Measurements from ENCODE around the gene FDX2.
"Not testable (repeated sequence)": the region's sequence is repeated elsewhere in the genome, so short reads cannot be mapped to it uniquely, and the experiment has no call there.

Gene FDX2

DNA sequence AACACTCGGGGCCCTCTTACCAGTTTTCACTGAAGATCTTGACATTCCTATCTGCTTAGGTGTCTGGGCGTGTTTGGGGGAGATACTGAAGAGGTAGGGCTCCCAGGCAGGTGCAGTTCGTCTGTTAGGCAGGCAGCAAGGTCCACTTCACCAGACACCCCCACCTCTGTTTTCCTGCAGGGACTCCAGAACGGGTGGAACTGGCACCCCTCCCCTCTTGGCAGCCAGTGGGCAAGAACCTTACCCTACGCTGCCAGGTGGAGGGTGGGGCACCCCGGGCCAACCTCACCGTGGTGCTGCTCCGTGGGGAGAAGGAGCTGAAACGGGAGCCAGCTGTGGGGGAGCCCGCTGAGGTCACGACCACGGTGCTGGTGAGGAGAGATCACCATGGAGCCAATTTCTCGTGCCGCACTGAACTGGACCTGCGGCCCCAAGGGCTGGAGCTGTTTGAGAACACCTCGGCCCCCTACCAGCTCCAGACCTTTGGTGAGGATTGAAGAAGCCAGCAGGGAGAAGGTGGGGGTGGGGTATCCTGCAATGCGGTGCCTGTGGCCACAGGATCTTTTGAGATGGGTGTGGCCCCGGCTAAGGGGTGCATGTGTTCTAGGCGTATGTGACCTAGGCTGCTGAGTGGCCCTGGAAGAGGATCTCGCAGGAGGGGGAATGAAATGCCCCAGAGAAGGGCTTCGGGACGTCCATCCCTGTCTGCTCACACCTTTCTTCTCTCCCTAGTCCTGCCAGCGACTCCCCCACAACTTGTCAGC is 32.3 kb downstream of the FDX2 start:
- no peak for DNase-seq

- not testable (repeated sequence) for DNase-seq
Measured at GRCh38 chr19:10282043-10282442, 33.8 kb downstream of the FDX2 start.

- no peak for DNase-seq
Measured at GRCh38 chr19:10279737-10280442, 35.9 kb downstream of the FDX2 start.

- DNase-seq = no peak
Measured at GRCh38 chr19:10278935-10279334, 36.9 kb downstream of the FDX2 start.

DNA sequence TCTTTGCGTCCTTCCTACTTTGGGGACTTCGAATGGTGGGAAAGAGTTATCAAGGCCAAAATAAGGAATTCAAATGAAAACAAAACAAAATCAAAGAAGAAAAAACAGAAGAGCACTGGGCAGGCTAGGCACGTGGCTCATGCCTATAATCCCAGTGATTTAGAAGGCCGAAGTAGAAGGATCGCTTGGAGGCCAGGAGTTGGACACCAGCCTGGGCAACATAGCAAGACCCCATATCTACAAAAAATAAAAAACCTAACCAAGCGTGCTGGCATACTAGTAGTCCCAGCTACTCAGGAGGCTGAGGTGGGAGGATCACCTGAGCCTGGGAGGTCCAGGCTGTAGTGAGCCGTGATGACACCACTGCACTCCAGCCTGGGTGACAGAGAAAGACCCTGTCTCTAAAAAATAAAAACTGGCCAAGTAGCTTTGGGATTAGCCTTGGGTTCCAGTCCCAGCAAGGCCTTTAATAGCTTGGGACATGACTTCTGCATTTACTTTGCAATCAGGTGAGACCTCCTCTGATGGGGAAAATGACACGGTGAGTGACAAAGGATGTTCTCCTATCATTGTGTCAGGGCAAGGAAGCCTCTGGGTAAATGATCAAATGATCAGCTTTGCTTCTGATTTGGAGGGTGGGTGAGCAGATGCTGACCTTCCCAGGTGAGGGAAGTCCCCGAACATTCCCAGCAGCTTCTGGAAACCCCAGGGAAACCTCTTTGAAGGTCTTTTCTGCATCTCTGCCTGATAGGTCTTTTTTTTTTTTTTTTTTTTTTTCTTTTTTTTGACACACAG is 37.8 kb downstream of the FDX2 start:
- no peak for DNase-seq

DNA sequence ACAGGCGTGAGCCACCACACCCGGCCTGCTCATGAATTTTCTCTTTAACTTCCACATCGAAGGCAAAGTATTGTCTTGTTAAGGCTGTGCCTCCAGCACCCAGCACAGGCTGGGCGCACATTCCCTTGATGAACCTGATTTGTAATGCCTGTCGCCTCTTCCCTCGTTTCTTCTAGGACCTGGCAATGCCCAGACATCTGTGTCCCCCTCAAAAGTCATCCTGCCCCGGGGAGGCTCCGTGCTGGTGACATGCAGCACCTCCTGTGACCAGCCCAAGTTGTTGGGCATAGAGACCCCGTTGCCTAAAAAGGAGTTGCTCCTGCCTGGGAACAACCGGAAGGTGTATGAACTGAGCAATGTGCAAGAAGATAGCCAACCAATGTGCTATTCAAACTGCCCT is 41.2 kb downstream of the FDX2 start:
- DNase-seq = no peak

- no peak for DNase-seq
Measured at GRCh38 chr19:10271543-10272086, 44.2 kb downstream of the FDX2 start.

GRCh38 chr19:10270616-10271394 is 45.0 kb downstream of the FDX2 start, which contains the start of gene ICAM1:
Gene ICAM1 (plus strand): TSS chr19:10271120. CDS start chr19:10271160, 40 bp downstream.
- DNase-seq = peak; percentile 79 to 81

DNA sequence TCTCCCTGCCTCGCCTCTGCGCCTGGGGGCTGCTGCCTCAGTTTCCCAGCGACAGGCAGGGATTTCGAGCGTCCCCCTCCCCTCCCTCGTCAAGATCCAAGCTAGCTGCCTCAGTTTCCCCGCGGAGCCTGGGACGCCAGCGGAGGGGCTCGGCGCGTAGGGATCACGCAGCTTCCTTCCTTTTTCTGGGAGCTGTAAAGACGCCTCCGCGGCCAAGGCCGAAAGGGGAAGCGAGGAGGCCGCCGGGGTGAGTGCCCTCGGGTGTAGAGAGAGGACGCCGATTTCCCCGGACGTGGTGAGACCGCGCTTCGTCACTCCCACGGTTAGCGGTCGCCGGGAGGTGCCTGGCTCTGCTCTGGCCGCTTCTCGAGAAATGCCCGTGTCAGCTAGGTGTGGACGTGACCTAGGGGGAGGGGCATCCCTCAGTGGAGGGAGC is 45.6 kb downstream of the FDX2 start:
- peak; percentile 77 to 82 for DNase-seq

GRCh38 chr19:10269333-10270179 is 46.3 kb downstream of the FDX2 start:
- DNase-seq = peak; percentile 75 to 79

DNA sequence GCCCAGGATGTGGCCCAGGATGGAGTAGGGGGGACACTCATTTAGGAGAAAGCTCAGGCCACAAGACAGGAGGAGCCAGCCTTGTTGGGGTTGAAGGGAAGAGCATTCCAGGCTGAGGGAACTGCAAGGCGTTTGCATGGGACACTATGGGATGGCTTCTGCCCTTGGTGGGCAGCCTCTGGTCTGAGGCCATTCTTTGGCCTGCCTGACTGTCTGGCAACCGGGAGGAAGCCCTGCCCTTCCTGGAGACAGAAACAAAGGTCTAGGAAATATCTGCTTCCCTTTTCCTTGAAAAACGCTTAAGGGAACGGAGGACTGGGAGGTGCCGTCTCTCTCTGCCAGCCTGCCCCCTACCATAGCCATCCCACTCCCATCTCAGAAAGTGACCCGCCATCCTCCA is 47.7 kb downstream of the FDX2 start:
- no peak for DNase-seq

- no peak for DNase-seq
Measured at GRCh38 chr19:10266706-10267105, 49.1 kb downstream of the FDX2 start.

- DNase-seq = no peak
Measured at GRCh38 chr19:10262771-10263170, 53.0 kb downstream of the FDX2 start.

DNA sequence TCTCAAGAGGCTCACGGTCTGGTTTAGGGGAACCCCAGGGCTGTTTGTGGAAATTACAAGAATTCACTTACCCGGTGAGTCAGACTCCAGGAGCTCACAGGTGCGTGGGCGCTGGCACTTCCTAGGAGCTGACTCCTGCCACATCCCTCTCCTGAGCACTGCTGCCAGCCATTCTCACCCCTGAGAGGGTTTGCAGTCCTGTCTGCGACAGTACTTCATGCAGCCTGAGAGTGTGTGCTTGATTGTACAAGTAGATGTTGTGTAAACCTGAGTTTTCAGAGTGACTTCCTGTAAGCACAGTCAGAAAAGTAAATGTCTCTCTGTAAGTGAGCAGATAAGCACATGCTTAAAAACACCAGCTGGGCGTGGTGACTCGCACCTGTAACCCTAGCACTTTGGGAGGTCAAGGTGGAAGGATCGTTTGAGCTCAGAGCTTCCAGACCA is 55.7 kb downstream of the FDX2 start:
- DNase-seq = no peak

All from Kasumi-1 (cell line).